ENCODE data around the gene SNAPC4. TPM values are rescaled to one million over a fixed set of nuclear protein-coding genes. Genes with fewer than 3 reads are reported as not detected.

The SNAPC4 gene
- total RNA-seq, 1 experiment from 2014 or later: 10.8 TPM

DNA sequence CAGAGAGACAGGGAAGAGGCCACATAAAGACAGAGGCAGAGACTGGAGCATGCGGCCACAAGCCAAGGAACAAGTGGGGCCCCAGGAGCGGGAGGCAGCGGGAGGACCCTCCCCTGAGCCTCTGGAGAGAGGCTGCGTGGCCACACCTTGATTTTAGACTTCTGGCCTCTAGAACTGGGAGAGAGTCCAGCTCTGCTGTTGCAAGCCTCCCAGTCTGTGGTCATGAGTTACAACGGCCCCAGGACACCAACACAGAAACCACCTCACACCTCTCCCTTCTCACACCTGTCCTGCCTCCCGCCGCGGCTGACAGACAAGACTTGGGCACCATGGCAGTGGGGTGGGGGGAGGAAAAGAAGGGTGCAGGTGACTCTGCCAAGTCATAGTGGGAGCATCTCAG, 37.5 kb upstream of the SNAPC4 start:
- ATAC-seq (no peak), DNase-seq (ENCODE audit: low read depth, low spot score) (no peak)
- no TSS peak for BruUV-seq (replicated peaks)
- H3K4me1 ChIP-seq (ENCODE audit: control insufficient read depth, insufficient read depth, low read length): no peaks in the 10 kb centered on the region
- in situ Hi-C loops (cut with HindIII; ENCODE audit: low pct_unique_long_range_greater_than_20kb, low sequenced_read_pairs) (no loop called here), intact Hi-C loops (cut with micrococcal nuclease; ENCODE audit: unreplicated experiment) (no loop called here)
- H3K9me3 ChIP-seq (ENCODE audit: control insufficient read depth, insufficient read depth, low read depth, low read length): no peaks in the 10 kb centered on the region
- ChIA-PET CTCF (interaction anchor here (0.6 kb wide), 1 partner anchor 126 kb away, joined by 3 read pairs; no protein-coding TSS in a partner anchor), POLR2A (no interaction called here)
- TF ChIP-seq, protein P1, sequence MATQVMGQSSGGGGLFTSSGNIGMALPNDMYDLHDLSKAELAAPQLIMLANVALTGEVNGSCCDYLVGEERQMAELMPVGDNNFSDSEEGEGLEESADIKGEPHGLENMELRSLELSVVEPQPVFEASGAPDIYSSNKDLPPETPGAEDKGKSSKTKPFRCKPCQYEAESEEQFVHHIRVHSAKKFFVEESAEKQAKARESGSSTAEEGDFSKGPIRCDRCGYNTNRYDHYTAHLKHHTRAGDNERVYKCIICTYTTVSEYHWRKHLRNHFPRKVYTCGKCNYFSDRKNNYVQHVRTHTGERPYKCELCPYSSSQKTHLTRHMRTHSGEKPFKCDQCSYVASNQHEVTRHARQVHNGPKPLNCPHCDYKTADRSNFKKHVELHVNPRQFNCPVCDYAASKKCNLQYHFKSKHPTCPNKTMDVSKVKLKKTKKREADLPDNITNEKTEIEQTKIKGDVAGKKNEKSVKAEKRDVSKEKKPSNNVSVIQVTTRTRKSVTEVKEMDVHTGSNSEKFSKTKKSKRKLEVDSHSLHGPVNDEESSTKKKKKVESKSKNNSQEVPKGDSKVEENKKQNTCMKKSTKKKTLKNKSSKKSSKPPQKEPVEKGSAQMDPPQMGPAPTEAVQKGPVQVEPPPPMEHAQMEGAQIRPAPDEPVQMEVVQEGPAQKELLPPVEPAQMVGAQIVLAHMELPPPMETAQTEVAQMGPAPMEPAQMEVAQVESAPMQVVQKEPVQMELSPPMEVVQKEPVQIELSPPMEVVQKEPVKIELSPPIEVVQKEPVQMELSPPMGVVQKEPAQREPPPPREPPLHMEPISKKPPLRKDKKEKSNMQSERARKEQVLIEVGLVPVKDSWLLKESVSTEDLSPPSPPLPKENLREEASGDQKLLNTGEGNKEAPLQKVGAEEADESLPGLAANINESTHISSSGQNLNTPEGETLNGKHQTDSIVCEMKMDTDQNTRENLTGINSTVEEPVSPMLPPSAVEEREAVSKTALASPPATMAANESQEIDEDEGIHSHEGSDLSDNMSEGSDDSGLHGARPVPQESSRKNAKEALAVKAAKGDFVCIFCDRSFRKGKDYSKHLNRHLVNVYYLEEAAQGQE (IDR thresholded peaks at IDR 0.05; ENCODE audit: insufficient read depth in 1 of 2, low read depth in 2 of 2, low read length in 1 of 2): no peak
- TF ChIP-seq POLR2AphosphoS5 (IDR thresholded peaks at IDR 0.05; ENCODE audit: low read depth, low read length) (no peak), CTCF (IDR thresholded peaks at IDR 0.05) (no peak), TCF7L2 (IDR thresholded peaks at IDR 0.05; ENCODE audit: low read depth, low read length) (no peak)
- no peaks in the 10 kb centered on the region; the same call in 1 of the 2 replicates for H3K36me3 ChIP-seq (ENCODE audit: control insufficient read depth, insufficient read depth, low read length)
- H3K4me3 ChIP-seq (ENCODE audit: low read depth in 2 of 2, low read length in 2 of 2): peak overlapping the region; percentile 62 to 69
- no peaks in the 10 kb centered on the region for H3K27me3 ChIP-seq (ENCODE audit: control insufficient read depth, insufficient read depth, low read length)
- H3K27ac ChIP-seq (ENCODE audit: low read length): peak overlapping the region; percentile 23; the same call in 1 of the 2 replicates

GRCh38 chr9:136436055-136436634, 36.2 kb upstream of the SNAPC4 start:
- intact Hi-C loops (cut with micrococcal nuclease; ENCODE audit: unreplicated experiment) (no loop called here), in situ Hi-C loops (cut with HindIII; ENCODE audit: low pct_unique_long_range_greater_than_20kb, low sequenced_read_pairs) (no loop called here)
- Histone ChIP-seq H3K27ac (ENCODE audit: low read length) (no peak overlapping the region), H3K27me3 (ENCODE audit: control insufficient read depth, insufficient read depth, low read length) (no peaks in the 10 kb centered on the region), H3K36me3 (ENCODE audit: control insufficient read depth, insufficient read depth, low read length) (no peaks in the 10 kb centered on the region; the same call in 1 of the 2 replicates), H3K4me3 (ENCODE audit: low read depth in 2 of 2, low read length in 2 of 2) (no peak overlapping the region), H3K9me3 (ENCODE audit: control insufficient read depth, insufficient read depth, low read depth, low read length) (no peaks in the 10 kb centered on the region), H3K4me1 (ENCODE audit: control insufficient read depth, insufficient read depth, low read length) (no peaks in the 10 kb centered on the region)
- no TSS peak for BruUV-seq (replicated peaks)
- CTCF ChIA-PET: no interaction called here
- ATAC-seq: no peak
- TF ChIP-seq SIN3A (IDR thresholded peaks at IDR 0.05; ENCODE audit: borderline replicate concordance, insufficient read depth, low read depth, low read length): no peak
- TF ChIP-seq TCF7L2 (IDR thresholded peaks at IDR 0.05; ENCODE audit: low read depth, low read length): no peak
- no peak for TF ChIP-seq POLR2AphosphoS5 (IDR thresholded peaks at IDR 0.05; ENCODE audit: low read depth, low read length)
- TF ChIP-seq, protein P1 (IDR thresholded peaks at IDR 0.05; ENCODE audit: insufficient read depth in 1 of 2, low read depth in 2 of 2, low read length in 1 of 2): no peak
- no peak for TF ChIP-seq CTCF (IDR thresholded peaks at IDR 0.05)
- no peak for DNase-seq (ENCODE audit: low read depth, low spot score)
- POLR2A ChIA-PET: interaction anchor here (0.6 kb wide), 1 partner anchor 42 kb away, joined by 8 read pairs; no protein-coding TSS in a partner anchor
